HepG2 (cell line): ENCODE data around the gene CDT1.

Source experiments
- CEBPB ChIP-seq: IDR thresholded peaks from 2 replicates; pipeline ENCODE4 v1.6.1; 2011; ENCODE audit warnings: low read depth, low read length, improper control_type of control experiment, borderline replicate concordance
- MTA3 ChIP-seq: sonication (generic); formaldehyde crosslinking; IDR thresholded peaks from 2 replicates; pipeline ENCODE4 v1.4.0; 2020; ENCODE audit warnings: missing genetic modification reagents
- NRL ChIP-seq: sonication (generic); formaldehyde crosslinking; IDR thresholded peaks from 2 replicates; pipeline ENCODE4 v1.5.0; 2020; ENCODE audit warnings: missing genetic modification reagents, mild to moderate bottlenecking, moderate library complexity, borderline replicate concordance
- RERE ChIP-seq: IDR thresholded peaks from 2 replicates; pipeline ENCODE4 v1.6.1; 2016; ENCODE audit warnings: low read depth, missing genetic modification reagents, missing compliant biosample characterization
- ZFP37 ChIP-seq: sonication (generic); formaldehyde crosslinking; IDR thresholded peaks from 2 replicates; pipeline ENCODE4 v1.4.0; 2020; ENCODE audit warnings: missing genetic modification reagents, borderline replicate concordance
- ZNF713 ChIP-seq: sonication (generic); formaldehyde crosslinking; IDR thresholded peaks from 2 replicates; pipeline ENCODE4 v1.4.0; 2020; ENCODE audit warnings: mild to moderate bottlenecking, missing genetic modification reagents

GRCh38 chr16:88800277-88800592 is 3.4 kb upstream of the CDT1 start:
- TF ChIP-seq ZNF713 (CRISPR knock-in tag) = no peak
- TF ChIP-seq CEBPB = no peak
- TF ChIP-seq ZFP37 (CRISPR knock-in tag) = no peak
- TF ChIP-seq RERE (CRISPR knock-in tag) = no peak
- TF ChIP-seq NRL (CRISPR knock-in tag) = no peak
- no peak for TF ChIP-seq MTA3 (CRISPR knock-in tag)
